CD4-positive, alpha-beta T cell treated with Interleukin-15 for 1 hour (primary cell): ENCODE data around the gene TPST2.

Experiments used
- DNase-seq: peaks from one replicate; pipeline ENCODE4 v3.0.0-alpha.2; 2020

TPST2 gene

DNA sequence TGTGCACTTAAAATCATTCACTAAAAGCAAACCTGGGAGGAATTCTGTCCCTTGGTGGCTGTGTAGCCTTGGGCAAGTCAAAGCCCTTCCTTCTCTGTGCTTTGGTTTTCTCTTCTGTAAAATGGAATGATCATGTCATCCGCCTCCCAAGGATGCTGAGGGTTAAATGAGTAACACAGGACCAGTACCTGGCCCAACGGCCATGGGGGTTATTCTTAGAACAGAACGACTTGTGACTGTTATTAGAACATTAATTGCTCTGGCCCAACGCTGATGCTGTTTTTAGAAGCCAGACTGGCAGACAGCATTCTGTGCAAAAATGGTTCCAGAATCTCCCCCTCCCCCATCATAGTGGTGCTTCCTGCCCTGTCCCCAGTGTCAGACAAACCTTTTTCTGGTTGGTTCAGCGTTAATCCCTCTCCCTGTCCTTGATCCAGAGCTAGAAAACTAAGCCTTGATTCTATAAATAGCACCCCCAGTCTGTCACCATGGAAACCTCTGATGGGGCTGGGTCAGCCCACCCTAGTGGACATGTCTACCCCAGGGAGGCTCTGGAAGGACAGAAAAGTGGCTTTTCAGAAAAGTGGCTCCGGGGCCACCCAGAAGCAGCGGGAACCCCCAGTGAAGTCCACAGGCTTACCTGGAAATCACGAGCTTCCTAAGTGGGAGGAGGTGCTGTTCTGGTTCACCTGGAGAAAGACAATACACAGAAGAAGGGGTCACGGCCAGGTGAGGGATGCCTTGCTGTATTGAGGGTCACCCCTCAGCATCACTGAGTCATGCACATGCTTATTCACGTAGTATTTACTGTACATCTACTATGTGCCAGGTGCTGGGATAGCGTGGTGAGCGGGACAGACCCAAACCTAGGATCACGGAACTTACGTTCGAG lies 62.1 kb downstream of the TPST2 start:
- DNase-seq = no peak

GRCh38 chr22:26527167-26527566 lies 62.8 kb downstream of the TPST2 start:
- no peak for DNase-seq

DNA sequence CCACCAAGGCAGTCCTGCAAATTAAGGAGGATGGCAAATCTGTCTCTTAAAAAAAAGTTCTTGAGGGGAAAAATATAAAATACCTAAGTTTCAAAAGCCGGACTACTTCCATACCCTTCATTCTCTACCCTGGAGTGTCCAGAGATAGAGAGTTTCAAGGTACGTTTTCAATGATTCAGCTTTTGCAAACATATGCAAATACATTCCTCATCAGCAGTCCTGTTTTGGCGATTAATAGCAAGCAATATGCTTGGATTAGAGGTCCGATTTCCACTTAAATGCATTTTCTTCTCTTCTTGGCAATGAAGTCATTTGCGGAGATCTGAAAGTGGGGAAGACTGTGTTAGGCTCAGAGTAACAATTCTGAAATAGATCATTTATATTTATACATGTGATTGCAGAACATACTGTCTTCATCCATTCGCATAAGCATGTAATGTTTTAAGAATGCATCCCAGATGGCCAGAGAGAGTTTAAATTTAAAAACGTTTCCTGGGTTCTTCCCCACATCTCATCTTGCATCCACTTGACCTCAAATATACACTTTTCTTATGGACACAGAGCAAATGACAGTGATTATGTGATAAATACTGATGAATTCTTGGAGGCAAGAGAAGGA lies 63.9 kb downstream of the TPST2 start:
- no peak for DNase-seq

DNA sequence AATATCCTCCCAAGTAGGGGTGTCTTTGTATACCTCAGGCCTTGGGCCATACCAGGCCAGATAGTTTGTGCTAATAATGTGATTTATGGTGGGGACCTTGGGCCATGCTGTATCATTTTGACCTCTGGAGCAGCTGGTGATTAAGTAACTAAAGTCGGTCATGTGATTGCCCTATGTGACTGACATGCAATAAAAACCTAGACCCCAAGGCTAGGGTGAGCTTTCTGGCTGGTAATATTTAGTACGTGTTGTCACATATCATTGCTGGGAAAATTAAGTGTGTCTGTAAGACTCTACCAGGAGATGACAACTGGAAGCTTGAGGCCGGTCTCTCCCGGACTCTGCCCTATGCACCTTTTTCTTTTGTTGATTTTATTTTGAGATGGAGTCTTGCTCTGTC lies 65.1 kb downstream of the TPST2 start:
- no peak for DNase-seq

DNA sequence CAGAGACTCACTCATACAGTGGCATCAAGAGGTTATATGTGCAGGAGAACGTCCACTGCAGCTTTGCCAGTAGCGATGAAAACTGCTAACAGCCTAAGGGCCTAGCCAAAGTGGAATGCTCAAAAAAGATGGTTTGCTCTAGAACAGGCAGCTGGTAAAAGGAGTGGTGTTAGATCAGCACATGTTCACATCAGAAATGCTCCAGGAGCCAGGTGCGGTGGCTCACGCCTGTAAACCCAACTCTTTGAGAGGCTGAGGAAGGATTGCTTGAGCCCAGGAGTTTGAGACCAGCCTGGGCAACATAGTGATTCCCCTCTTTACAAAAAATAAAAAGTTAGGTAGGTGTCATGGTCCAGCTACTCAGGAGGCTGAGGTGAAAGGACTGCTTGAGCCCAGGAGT lies 67.3 kb downstream of the TPST2 start:
- no peak for DNase-seq

DNA sequence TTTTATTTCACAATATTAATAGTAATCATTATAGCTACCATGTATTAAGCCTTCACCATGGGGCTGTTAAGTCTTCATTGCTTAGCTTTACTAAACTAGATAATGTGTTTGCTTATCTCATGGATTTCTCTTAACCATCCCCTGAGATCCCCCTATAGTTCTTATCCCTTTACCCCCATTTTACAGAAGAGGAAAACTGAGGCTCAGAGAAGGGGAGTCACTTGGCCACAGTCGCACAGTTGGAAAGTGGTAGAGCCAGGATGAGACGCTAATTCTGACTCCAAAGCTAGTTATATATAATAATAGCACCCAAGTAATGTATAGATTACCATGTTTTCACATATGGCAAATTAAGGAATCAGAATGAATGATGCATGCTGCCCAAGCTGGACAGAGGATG lies 67.9 kb downstream of the TPST2 start:
- DNase-seq = no peak

GRCh38 chr22:26517429-26517828 lies 72.5 kb downstream of the TPST2 start:
- no peak for DNase-seq

DNA sequence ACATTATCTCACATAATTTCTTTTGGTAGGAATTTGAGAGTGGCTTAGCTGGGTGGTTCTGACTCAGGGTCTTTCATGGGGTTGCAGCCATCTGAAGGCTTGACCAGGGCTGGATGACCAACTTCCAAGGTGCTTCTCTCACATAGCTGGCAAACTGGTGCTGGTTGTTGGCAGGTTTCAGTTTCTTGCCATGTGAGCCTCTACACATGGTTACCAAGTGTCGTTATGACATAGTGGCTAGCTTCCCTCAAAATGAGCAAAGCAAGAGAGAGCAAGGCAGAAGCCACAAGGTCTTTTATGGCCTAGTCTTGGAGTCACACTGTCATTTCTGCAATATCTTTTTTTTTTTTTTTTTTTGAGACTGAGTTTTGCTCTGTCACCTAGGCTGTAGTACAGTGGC lies 73.4 kb downstream of the TPST2 start:
- DNase-seq = no peak

DNA sequence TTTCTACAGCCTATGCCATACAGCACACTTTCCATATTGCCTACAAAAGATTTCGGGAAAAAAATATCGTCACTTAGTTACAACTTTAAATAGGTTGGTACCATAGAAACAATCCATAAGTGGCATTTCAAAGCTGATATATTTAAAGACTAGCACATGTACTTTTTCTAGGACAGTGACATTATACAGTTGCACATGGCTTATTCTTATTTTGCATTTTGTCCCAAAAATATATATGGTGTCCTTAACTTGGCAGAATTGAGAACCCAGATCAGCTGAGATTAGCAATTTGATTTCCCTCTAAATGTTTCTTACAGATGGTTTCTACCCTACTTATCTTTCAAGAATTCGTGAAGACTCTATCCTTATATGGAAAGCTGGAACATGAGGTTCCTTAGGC lies 74.0 kb downstream of the TPST2 start:
- no peak for DNase-seq

GRCh38 chr22:26514419-26515161 lies 75.3 kb downstream of the TPST2 start:
- DNase-seq = no peak

DNA sequence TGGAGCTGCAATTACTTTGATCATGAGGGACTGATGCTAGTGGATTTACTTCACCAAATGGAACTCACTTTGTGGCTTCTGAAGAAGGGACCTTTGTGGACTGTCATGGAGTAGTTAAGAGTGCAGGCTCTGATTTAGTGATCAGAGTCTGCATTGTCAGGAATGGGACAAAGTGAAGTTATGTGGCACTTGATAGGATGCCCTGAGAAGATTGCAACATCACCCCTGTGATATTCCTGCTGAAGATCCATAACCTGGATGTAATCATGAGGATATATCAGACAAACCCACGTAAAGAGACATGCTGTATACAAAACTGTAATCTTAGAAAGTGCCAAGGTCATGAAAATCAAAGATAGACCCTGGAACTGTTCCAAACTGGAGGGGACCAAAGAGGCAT lies 76.1 kb downstream of the TPST2 start:
- DNase-seq = no peak

DNA sequence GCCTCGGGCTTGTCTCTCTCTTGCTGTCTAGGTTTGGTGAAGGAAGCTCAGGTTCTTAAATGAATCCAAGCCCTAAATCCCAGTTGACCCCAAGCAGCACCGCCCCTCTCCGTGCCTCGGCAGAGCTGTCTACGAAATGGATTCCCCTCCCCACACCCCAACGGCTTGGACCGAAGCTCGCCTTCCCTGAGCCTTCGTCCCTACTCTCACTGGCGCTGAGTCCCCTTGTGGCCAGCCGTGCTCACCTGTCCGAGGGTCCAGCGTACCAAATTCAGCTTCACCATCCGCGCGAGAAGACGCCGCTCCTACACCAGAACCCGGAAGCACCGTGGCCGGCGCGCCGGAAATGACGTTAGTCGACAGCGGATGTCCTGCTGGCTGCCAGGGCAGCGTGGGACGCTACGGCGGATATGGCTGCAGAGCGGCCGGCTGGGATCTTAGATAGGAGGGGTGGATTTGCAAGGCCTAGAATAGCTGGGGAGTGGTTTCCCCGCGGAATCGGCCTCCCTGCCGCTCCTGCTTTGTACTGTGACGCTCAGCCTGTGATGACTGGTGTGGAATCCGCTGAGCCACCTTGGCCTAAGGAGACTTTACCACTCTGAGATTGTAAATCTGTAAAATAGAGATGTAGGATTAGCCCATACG lies 77.7 kb downstream of the TPST2 start, which contains the start of gene TFIP11:
TSS of gene TFIP11 (minus strand) at position 325 of the 645 bp plus-strand sequence. CDS start 2,201 bp downstream, outside the sequence.
- peak; percentile 86 for DNase-seq

DNA sequence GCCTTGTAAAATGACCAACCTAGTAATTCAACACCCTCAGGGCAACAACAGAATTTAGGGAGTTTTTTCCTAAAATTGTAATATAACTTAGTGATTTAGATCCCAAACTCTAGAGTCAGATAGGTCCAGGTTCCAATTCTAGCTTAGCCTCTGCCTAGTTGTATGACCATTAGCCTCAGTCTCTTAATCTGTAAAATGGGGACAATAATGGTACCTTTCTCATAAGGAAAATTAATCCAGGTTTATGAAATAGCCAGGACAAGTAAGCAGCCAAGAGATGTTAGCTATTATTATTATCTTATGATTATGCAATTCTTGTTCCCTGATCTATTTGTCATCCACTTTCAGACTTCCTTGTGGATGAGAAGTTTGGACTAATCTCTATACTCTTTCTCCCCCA lies 81.8 kb downstream of the TPST2 start:
- no peak for DNase-seq

- DNase-seq = no peak
Observed at GRCh38 chr22:26503758-26504157, 86.2 kb downstream of the TPST2 start.

DNA sequence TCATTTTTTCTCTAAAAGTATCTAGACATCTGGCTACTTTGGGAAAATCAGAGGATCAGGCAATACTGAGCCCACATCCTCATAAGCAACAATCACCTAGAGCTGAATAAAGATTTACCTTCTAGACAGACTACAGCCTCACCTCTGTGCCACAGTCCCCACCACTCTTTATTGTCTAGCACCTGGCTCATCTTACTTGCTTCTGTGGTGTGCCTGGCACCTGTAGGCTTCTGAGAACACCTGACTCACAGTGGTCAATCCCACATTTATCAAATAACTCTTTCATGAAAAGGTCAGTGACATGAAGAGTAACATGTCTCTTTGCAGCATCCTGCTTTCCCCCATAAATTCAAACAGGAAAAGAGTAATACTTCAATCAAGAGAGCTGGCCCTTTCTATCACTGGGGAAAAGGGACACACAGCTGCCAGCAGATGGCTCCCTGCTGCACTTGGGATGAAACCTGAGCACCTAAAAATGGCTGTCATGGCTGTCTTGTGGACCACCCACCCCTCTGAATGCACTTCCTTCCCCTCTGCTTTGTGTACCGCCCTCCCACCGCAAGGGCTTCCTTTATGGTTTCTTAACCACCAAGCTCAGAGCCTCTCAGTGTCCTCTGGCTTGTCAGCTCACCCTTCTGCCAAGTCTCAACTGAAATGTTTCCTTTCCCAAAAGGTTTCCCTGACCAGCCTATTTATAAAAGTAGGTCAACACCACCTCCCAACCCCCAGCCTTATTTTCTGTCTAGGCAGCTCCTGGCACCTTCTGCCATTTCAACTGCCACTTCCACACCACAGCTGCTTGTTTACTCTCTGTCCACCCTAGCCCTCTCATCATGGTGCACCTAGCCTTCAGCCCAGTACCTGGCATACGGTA lies 87.0 kb downstream of the TPST2 start:
- DNase-seq = peak; percentile 79

DNA sequence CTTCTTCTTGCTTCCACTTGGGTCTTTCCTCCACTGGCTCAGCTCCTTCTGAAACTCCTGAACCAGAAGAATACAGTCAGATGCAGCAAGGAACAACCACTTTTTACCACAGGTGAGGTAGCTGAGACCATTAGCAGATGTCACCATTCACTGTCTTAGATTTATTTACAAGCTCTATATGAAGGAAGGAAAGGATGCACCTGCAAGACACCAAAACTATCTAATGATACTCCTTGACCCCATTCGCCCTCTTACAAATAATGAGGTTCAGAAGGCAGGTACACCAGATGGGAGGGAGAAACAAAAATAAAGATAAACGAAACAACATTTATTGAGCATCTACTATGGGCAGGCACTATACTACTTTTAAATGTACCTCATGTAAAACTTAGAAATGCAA lies 87.9 kb downstream of the TPST2 start:
- DNase-seq = no peak

GRCh38 chr22:26499188-26499703 lies 90.7 kb downstream of the TPST2 start:
- DNase-seq = no peak

- no peak for DNase-seq
Observed at GRCh38 chr22:26496456-26496855, 93.5 kb downstream of the TPST2 start.

- no peak for DNase-seq
Observed at GRCh38 chr22:26494506-26494905, 95.4 kb downstream of the TPST2 start.

- no peak for DNase-seq
Observed at GRCh38 chr22:26492220-26492619, 97.7 kb downstream of the TPST2 start.

- DNase-seq = no peak
Observed at GRCh38 chr22:26489447-26490036, 100.4 kb downstream of the TPST2 start.
